Measurements from ENCODE around the gene MELTF. TPM values are rescaled to one million over a fixed set of nuclear protein-coding genes. Genes with fewer than 3 reads are reported as not detected.

Gene MELTF
- total RNA-seq, 1 experiment from 2014 or later: 18.7 TPM

DNA sequence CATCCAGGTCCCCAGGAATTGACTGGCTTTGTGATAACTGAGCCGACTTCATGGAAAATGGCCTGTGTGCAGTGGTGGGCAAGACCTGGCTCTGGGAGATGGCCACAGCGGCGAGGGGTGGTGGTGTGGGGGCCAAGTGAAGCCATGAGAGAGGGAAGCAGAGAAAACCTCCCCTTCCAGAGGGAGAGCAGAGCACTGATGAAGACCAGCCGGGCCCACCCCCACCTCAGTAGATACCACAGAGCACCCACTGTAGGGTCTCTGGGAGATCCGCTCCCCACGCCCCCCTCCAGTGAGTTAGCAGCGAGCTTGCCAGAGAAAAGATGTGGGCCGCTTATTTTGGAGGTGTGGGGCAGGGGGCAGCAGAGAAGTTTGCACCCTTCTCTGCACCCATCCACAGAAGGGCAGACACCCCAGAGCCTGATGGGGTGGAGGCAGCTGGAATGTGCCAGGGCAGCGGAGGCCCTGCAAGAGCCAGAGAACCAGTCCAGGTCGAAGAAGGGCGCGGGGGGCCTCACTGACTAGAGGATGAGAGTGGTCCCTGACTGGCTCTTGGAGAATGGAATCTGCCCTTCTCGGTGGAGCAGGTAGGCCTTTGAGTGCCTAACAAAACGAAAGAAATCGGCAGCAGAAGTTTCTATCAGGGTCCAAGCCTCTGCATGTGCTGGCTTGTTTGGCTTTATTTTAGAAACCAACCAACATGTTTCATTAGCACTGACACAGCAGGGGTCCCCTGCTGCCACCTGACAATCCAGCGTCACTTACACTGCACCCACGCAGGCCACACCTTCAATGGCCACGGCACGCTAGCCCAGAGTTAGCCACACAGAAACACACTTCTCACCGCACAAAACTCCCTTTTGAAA lies 28.3 kb downstream of the MELTF start:
- Histone ChIP-seq H3K36me3 (ENCODE audit: control insufficient read depth, insufficient read depth, low read length) (no peaks in the 10 kb centered on the region), H3K4me1 (ENCODE audit: control insufficient read depth, insufficient read depth, low read length) (peaks cover 12% of the 10 kb centered on the region), H3K9me3 (ENCODE audit: control insufficient read depth, insufficient read depth, low read depth, low read length) (no peaks in the 10 kb centered on the region), H3K4me3 (ENCODE audit: low read depth in 2 of 2, low read length in 2 of 2) (no peak overlapping the region), H3K27ac (ENCODE audit: low read length) (no peak overlapping the region; the same call in 1 of the 2 replicates), H3K27me3 (ENCODE audit: control insufficient read depth, insufficient read depth, low read length) (no peaks in the 10 kb centered on the region)
- in situ Hi-C loops (cut with HindIII; ENCODE audit: low pct_unique_long_range_greater_than_20kb, low sequenced_read_pairs) (no loop called here), intact Hi-C loops (cut with micrococcal nuclease; ENCODE audit: unreplicated experiment) (no loop called here)
- POLR2A ChIA-PET: no interaction called here
- no peak for ATAC-seq
- BruUV-seq (replicated peaks): no TSS peak
- CTCF ChIA-PET: interaction anchor here (0.6 kb wide), 1 partner anchor 222 kb away, joined by 3 read pairs; no protein-coding TSS in a partner anchor
- no peak for DNase-seq (ENCODE audit: low read depth, low spot score)
- TF ChIP-seq TCF7L2 (IDR thresholded peaks at IDR 0.05; ENCODE audit: low read depth, low read length): no peak
- TF ChIP-seq, protein P1, sequence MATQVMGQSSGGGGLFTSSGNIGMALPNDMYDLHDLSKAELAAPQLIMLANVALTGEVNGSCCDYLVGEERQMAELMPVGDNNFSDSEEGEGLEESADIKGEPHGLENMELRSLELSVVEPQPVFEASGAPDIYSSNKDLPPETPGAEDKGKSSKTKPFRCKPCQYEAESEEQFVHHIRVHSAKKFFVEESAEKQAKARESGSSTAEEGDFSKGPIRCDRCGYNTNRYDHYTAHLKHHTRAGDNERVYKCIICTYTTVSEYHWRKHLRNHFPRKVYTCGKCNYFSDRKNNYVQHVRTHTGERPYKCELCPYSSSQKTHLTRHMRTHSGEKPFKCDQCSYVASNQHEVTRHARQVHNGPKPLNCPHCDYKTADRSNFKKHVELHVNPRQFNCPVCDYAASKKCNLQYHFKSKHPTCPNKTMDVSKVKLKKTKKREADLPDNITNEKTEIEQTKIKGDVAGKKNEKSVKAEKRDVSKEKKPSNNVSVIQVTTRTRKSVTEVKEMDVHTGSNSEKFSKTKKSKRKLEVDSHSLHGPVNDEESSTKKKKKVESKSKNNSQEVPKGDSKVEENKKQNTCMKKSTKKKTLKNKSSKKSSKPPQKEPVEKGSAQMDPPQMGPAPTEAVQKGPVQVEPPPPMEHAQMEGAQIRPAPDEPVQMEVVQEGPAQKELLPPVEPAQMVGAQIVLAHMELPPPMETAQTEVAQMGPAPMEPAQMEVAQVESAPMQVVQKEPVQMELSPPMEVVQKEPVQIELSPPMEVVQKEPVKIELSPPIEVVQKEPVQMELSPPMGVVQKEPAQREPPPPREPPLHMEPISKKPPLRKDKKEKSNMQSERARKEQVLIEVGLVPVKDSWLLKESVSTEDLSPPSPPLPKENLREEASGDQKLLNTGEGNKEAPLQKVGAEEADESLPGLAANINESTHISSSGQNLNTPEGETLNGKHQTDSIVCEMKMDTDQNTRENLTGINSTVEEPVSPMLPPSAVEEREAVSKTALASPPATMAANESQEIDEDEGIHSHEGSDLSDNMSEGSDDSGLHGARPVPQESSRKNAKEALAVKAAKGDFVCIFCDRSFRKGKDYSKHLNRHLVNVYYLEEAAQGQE (IDR thresholded peaks at IDR 0.05; ENCODE audit: insufficient read depth in 1 of 2, low read depth in 2 of 2, low read length in 1 of 2): no peak
- TF ChIP-seq, protein P2, sequence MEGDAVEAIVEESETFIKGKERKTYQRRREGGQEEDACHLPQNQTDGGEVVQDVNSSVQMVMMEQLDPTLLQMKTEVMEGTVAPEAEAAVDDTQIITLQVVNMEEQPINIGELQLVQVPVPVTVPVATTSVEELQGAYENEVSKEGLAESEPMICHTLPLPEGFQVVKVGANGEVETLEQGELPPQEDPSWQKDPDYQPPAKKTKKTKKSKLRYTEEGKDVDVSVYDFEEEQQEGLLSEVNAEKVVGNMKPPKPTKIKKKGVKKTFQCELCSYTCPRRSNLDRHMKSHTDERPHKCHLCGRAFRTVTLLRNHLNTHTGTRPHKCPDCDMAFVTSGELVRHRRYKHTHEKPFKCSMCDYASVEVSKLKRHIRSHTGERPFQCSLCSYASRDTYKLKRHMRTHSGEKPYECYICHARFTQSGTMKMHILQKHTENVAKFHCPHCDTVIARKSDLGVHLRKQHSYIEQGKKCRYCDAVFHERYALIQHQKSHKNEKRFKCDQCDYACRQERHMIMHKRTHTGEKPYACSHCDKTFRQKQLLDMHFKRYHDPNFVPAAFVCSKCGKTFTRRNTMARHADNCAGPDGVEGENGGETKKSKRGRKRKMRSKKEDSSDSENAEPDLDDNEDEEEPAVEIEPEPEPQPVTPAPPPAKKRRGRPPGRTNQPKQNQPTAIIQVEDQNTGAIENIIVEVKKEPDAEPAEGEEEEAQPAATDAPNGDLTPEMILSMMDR (IDR thresholded peaks at IDR 0.05): no peak
- no peak for TF ChIP-seq POLR2AphosphoS5 (IDR thresholded peaks at IDR 0.05; ENCODE audit: low read depth, low read length)
- no peak for TF ChIP-seq SIN3A (IDR thresholded peaks at IDR 0.05; ENCODE audit: borderline replicate concordance, insufficient read depth, low read depth, low read length)

DNA sequence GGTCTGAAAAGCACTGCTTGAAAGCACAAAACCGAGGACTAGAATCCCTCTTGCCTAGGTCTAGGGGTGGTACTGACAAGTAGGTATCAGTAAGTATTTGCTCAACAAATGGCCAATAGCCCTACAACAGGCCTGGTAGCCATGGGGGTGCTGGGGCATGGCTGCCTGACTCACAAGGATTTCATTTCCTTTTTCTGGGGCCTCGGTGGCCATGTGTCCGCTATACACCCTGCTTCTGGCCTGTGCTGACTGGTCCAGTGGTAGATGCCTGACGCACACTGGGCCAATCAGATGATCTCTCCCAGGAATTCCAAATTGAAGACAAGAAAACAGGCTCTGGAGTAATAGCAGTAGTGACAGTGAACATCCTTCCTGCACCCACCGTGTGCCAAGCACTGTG lies 29.4 kb downstream of the MELTF start:
- in situ Hi-C loops (cut with HindIII; ENCODE audit: low pct_unique_long_range_greater_than_20kb, low sequenced_read_pairs): no loop called here
- Histone ChIP-seq H3K4me1 (ENCODE audit: control insufficient read depth, insufficient read depth, low read length) (peaks cover 12% of the 10 kb centered on the region), H3K27me3 (ENCODE audit: control insufficient read depth, insufficient read depth, low read length) (no peaks in the 10 kb centered on the region), H3K9me3 (ENCODE audit: control insufficient read depth, insufficient read depth, low read depth, low read length) (no peaks in the 10 kb centered on the region), H3K36me3 (ENCODE audit: control insufficient read depth, insufficient read depth, low read length) (no peaks in the 10 kb centered on the region), H3K4me3 (ENCODE audit: low read depth in 2 of 2, low read length in 2 of 2) (no peak overlapping the region), H3K27ac (ENCODE audit: low read length) (no peak overlapping the region)
- POLR2A ChIA-PET: no interaction called here
- CTCF ChIA-PET: no interaction called here
- DNase-seq (ENCODE audit: low read depth, low spot score): no peak
- no peak for ATAC-seq
- TF ChIP-seq POLR2AphosphoS5 (IDR thresholded peaks at IDR 0.05; ENCODE audit: low read depth, low read length): no peak
- no peak for TF ChIP-seq SIN3A (IDR thresholded peaks at IDR 0.05; ENCODE audit: borderline replicate concordance, insufficient read depth, low read depth, low read length)
- TF ChIP-seq, protein P1 (IDR thresholded peaks at IDR 0.05; ENCODE audit: insufficient read depth in 1 of 2, low read depth in 2 of 2, low read length in 1 of 2): no peak
- no peak for TF ChIP-seq TCF7L2 (IDR thresholded peaks at IDR 0.05; ENCODE audit: low read depth, low read length)
- TF ChIP-seq, protein P2 (IDR thresholded peaks at IDR 0.05): no peak
- BruUV-seq (replicated peaks): no TSS peak
- intact Hi-C loops (cut with micrococcal nuclease; ENCODE audit: unreplicated experiment): no loop called here

Data from Panc1 (cell line).